CD4-positive, alpha-beta T cell (primary cell): Measurements from ENCODE around the gene VPS8. TPM values are rescaled to one million over a fixed set of nuclear protein-coding genes. Genes with fewer than 3 reads are reported as not detected.

Source experiments
- ATAC-seq: fragments of 200-7000 bp; cut with Tn5 transposase; one replicate; pipeline ENCODE4 v1.10.0; 2022; ENCODE audit warnings: mild to moderate bottlenecking; ENCODE audit not compliant: poor library complexity
- CTCF ChIA-PET: fragments of 350-600 bp; sonication (Branson Sonifier 250); formaldehyde crosslinking; loops from one replicate; lab custom pipeline; 2021; ENCODE audit warnings: antibody characterized with exemption, inconsistent platforms; lab: Charles Lee
- POLR2A ChIA-PET: fragments of 350-600 bp; sonication (Branson Sonifier 250); formaldehyde crosslinking; loops from one replicate; lab custom pipeline; 2021; ENCODE audit warnings: antibody characterized with exemption, inconsistent platforms; lab: Charles Lee
- DNase-seq, 14 experiments: peaks; one replicate each; pipeline ENCODE4 v3.0.0-alpha.2; 2013 to 2020; ENCODE audit warnings: mixed read lengths in 2 of 14
- H3K27ac ChIP-seq, 2 donors: one replicate each; pipeline versions ENCODE4 v1.5.1 to v1.7.0; 2013; ENCODE audit warnings: low read length in 2 of 2, low read depth in 1 of 2, mild to moderate bottlenecking in 1 of 2
- H3K27me3 ChIP-seq, 2 experiments: 1 replicate in 1 of 2; 2 replicates in 1 of 2; pipeline versions ENCODE4 v1.6.1 to v1.7.0; 2013; ENCODE audit warnings: low read length in 2 of 2, control low read depth in 1 of 2, mild to moderate bottlenecking in 1 of 2, moderate library complexity in 1 of 2; ENCODE audit not compliant: insufficient read depth in 2 of 2, control insufficient read depth in 1 of 2
- H3K36me3 ChIP-seq: one replicate; pipeline ENCODE4 v1.6.1; 2013; ENCODE audit warnings: low read length, control low read depth; ENCODE audit not compliant: insufficient read depth
- H3K4me1 ChIP-seq: one replicate; pipeline ENCODE4 v1.6.1; 2013; ENCODE audit warnings: low read length, control low read depth; ENCODE audit not compliant: insufficient read depth
- H3K4me3 ChIP-seq: one replicate; pipeline ENCODE4 v1.5.1; 2013; ENCODE audit warnings: mild to moderate bottlenecking, low read length, moderate library complexity
- H3K9me3 ChIP-seq, 2 experiments: 1 replicate in 1 of 2; 2 replicates in 1 of 2; pipeline versions ENCODE4 v1.6.1 to v1.7.0; 2013; ENCODE audit warnings: low read length in 2 of 2, mild to moderate bottlenecking in 2 of 2, control low read depth in 1 of 2, moderate library complexity in 1 of 2; ENCODE audit not compliant: control insufficient read depth in 1 of 2, insufficient read depth in 1 of 2
- H3K27ac Mint-ChIP-seq: one replicate; pipeline ENCODE4 v1.8.0; 2020; ENCODE audit warnings: mixed read lengths
- H3K27me3 Mint-ChIP-seq: one replicate; pipeline ENCODE4 v1.8.0; 2021; ENCODE audit warnings: mixed read lengths
- H3K36me3 Mint-ChIP-seq: one replicate; pipeline ENCODE4 v1.8.0; 2021; ENCODE audit warnings: low read depth, mixed read lengths
- H3K4me1 Mint-ChIP-seq: one replicate; pipeline ENCODE4 v1.8.0; 2021; ENCODE audit warnings: low read depth, mixed read lengths
- H3K4me3 Mint-ChIP-seq: one replicate; pipeline ENCODE4 v1.8.0; 2020; ENCODE audit warnings: mild to moderate bottlenecking, mixed read lengths
- H3K9me3 Mint-ChIP-seq: one replicate; pipeline ENCODE4 v1.8.0; 2020; ENCODE audit warnings: mixed read lengths
- intact Hi-C, 2 experiments: fragments of 100-400 bp; cut with DNase I in 1 of 2; cut with micrococcal nuclease in 1 of 2; formaldehyde crosslinking; loops; one replicate each; pipeline versions ENCODE4 v1.15.1 to v1.9.0; 2023 to 2025; cut with DNase I, micrococcal nuclease
- total RNA-seq, 174 experiments: library from RNA in 2 of 174; stranded (reverse) in 2 of 174; gene quantifications; one replicate each; pipeline ENCODE4 v1.2.3 and lab custom pipeline; 2021 to 2026
- TF ChIP-seq, protein P1 (sequence below): fragments of 200-600 bp; IDR thresholded peaks from one replicate; pipeline ENCODE4 v1.8.0; 2022; ENCODE audit warnings: antibody characterized with exemption, mild to moderate bottlenecking

Gene VPS8
- total RNA-seq, 2 experiments from 2014 or later = 56.8 to 61.2 TPM

- Mint-ChIP-seq H3K27me3 (no peaks in the 10 kb centered on the region), H3K27ac (no peak overlapping the region), H3K4me1 (no peaks in the 10 kb centered on the region), H3K36me3 (peaks cover 89% of the 10 kb centered on the region), H3K4me3 (no peak overlapping the region), H3K9me3 (peaks cover 4% of the 10 kb centered on the region)
- no peaks in the 10 kb centered on the region for H3K4me1 ChIP-seq
- H3K27ac ChIP-seq = no peak overlapping the region
- CTCF ChIA-PET = interaction anchor here (0.8 kb wide), 1 partner anchor 17 kb away, joined by 4 read pairs; no protein-coding TSS in a partner anchor
- peaks cover 9 to 10% of the 10 kb centered on the region in 2 experiments for H3K9me3 ChIP-seq
- no peaks in the 10 kb centered on the region for H3K27me3 ChIP-seq
- H3K36me3 ChIP-seq = peaks cover 48% of the 10 kb centered on the region
- DNase-seq = no peak
- TF ChIP-seq, protein P1, sequence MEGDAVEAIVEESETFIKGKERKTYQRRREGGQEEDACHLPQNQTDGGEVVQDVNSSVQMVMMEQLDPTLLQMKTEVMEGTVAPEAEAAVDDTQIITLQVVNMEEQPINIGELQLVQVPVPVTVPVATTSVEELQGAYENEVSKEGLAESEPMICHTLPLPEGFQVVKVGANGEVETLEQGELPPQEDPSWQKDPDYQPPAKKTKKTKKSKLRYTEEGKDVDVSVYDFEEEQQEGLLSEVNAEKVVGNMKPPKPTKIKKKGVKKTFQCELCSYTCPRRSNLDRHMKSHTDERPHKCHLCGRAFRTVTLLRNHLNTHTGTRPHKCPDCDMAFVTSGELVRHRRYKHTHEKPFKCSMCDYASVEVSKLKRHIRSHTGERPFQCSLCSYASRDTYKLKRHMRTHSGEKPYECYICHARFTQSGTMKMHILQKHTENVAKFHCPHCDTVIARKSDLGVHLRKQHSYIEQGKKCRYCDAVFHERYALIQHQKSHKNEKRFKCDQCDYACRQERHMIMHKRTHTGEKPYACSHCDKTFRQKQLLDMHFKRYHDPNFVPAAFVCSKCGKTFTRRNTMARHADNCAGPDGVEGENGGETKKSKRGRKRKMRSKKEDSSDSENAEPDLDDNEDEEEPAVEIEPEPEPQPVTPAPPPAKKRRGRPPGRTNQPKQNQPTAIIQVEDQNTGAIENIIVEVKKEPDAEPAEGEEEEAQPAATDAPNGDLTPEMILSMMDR = no peak
- intact Hi-C loops = no loop called here
- no peak for ATAC-seq
- H3K4me3 ChIP-seq = no peak overlapping the region
- POLR2A ChIA-PET = interaction anchor here (1.2 kb wide), 1 partner anchor 49 kb away, joined by 3 read pairs; no protein-coding TSS in a partner anchor
Measured at GRCh38 chr3:185029086-185029485, 217.1 kb downstream of the VPS8 start.

- no peak overlapping the region for H3K27ac Mint-ChIP-seq
- Histone ChIP-seq H3K9me3 (peaks cover 9 to 10% of the 10 kb centered on the region in 2 experiments), H3K27ac (no peak overlapping the region), H3K4me1 (no peaks in the 10 kb centered on the region), H3K4me3 (no peak overlapping the region), H3K27me3 (no peaks in the 10 kb centered on the region), H3K36me3 (peaks cover 45% of the 10 kb centered on the region)
- TF ChIP-seq, protein P1 = no peak
- DNase-seq (no peak), ATAC-seq (no peak)
- H3K27me3 Mint-ChIP-seq = no peaks in the 10 kb centered on the region
- intact Hi-C loops = no loop called here
- H3K9me3 Mint-ChIP-seq = peaks cover 10% of the 10 kb centered on the region
- CTCF ChIA-PET = no interaction called here
- no peaks in the 10 kb centered on the region for H3K4me1 Mint-ChIP-seq
- H3K36me3 Mint-ChIP-seq = peaks cover 89% of the 10 kb centered on the region
- POLR2A ChIA-PET = no interaction called here
- H3K4me3 Mint-ChIP-seq = no peak overlapping the region
Measured at GRCh38 chr3:185030399-185030798, 218.4 kb downstream of the VPS8 start.

DNA sequence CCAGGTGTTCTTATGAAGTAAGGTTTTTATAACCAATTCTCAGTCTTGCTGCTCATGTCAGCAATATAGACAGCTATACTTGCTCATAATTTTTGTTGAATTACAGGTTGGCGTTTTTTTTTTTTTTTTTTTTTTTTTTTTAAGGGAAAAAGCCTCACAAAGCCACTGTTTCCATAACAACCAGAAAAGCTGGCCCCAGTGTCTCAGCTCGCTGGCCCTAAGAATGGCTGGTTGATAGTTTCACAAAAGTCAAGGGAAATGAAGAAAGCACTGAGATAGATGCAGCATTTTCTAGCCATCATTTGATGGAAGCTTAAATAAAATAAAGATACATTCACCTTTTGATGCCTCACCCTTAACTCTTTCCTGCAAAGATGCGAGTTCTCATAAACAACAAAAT is 219.0 kb downstream of the VPS8 start:
- intact Hi-C loops = no loop called here
- Histone ChIP-seq H3K4me3 (no peak overlapping the region), H3K9me3 (peaks cover 9 to 12% of the 10 kb centered on the region in 2 experiments), H3K36me3 (peaks cover 40% of the 10 kb centered on the region), H3K27ac (no peak overlapping the region), H3K4me1 (no peaks in the 10 kb centered on the region), H3K27me3 (no peaks in the 10 kb centered on the region)
- ChIA-PET POLR2A (no interaction called here), CTCF (interaction anchor here (0.6 kb wide), 1 partner anchor 19 kb away, joined by 3 read pairs; no protein-coding TSS in a partner anchor)
- TF ChIP-seq, protein P1 = no peak
- H3K9me3 Mint-ChIP-seq = peaks cover 12% of the 10 kb centered on the region
- no peaks in the 10 kb centered on the region for H3K4me1 Mint-ChIP-seq
- H3K36me3 Mint-ChIP-seq = peaks cover 89% of the 10 kb centered on the region
- H3K27ac Mint-ChIP-seq = no peak overlapping the region
- no peaks in the 10 kb centered on the region for H3K27me3 Mint-ChIP-seq
- DNase-seq (no peak), ATAC-seq (no peak)
- no peak overlapping the region for H3K4me3 Mint-ChIP-seq
